HG03175 (cell line): Measurements from ENCODE around the gene SPTLC1.

Source experiments
- ATAC-seq: cut with Tn5 transposase; IDR thresholded peaks from one replicate; pipeline ENCODE4 v1.9.1; 2021; ENCODE audit warnings: mild to moderate bottlenecking, moderate library complexity; ENCODE audit not compliant: unreplicated experiment

Gene SPTLC1

DNA sequence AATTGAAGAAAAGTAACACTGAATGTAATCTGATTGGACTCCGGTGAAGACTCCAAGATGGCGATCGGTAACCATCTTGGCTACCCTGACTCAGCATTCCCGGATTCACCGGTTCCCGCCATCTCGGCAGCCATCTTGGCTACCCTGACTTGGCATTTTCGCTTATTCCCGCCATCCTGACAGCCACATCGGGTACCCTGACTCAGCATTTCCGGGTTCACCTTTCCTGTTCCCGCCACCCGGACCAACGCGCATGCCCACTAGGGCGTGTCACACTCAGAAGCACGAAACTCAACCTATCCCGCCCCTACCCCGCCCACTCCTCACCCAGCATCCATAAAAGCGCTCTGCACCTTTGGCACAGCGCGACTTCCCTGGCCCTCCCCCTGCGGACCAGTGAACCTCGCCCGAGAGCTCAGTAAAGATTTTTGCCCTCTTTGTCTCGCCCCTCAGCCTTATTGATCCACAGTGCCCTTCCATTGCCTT, 17.2 kb downstream of the SPTLC1 start:
- ATAC-seq, result no peak

DNA sequence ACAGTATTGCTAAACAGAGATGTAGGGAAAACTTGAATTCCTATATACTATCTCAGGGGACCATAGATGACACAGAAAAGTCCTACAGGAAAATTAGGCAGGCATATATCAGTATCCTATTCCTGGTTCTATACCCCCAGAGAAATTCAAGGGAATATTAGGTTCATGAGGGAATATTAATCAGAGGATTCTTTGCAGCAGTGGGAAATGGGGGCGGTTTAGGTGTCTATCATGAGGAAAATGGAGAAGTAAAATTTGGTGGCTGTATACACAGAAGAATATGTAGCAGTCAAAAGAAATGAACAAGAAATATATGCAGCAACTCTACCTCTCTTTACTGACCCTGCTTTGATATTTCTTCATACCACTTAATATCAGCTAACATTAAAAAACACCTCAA, 20.0 kb downstream of the SPTLC1 start:
- ATAC-seq, result no peak

DNA sequence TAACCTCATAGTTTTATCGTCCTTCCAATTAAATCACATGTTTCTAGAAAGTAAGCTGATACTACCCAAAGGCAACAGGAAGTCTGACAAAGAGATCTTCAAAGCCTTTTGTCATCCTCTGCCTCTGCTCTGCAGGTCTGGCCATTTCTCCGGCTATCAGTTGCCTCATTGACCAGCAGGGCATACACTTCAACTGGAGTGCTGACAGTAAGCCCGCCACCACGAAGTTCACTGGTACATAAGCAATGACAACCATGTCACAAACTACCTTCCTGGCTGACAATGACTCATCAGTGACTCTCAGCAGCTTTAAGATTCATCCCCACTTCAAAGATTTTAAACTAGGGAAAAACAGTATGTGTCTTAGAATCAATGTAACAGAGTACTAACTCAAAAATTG, 20.6 kb downstream of the SPTLC1 start:
- no peak for ATAC-seq

DNA sequence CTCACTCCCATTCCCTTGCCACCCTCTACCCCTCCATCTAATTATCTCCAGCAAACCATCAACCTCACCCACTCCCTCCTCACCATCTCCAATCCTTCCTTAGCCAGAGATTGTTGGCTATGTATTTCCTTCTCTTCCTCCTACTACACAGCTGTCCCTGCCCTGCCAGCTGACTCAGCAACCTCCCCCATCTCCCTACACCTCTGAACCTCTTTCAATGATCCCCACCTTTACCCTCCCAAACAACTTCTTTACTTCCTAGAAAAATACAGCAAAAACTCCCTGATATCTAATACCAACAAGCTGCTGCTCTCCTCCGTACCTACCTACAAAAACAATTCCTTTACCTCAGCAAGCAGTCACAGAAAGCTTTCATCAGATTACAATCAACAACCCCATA, 37.3 kb downstream of the SPTLC1 start:
- ATAC-seq, result no peak

DNA sequence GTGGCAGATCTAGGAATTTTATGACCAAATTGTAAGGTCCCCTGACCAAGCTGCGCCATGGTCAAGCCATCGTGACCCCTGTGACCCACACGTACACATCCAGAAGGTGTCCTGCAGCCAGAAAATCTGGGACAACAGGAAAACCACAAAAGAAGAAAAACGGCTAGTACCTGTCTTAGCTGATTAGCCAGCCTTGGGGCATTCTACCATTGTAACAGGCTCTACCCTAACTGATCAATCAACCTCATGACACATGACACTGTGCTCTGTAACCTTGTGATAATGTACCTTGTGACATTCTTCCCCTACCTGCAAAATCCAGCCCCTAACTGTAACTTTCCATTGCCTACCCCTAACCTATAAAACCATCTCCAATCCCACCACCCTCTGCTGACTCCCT, 43.6 kb downstream of the SPTLC1 start:
- no peak for ATAC-seq

DNA sequence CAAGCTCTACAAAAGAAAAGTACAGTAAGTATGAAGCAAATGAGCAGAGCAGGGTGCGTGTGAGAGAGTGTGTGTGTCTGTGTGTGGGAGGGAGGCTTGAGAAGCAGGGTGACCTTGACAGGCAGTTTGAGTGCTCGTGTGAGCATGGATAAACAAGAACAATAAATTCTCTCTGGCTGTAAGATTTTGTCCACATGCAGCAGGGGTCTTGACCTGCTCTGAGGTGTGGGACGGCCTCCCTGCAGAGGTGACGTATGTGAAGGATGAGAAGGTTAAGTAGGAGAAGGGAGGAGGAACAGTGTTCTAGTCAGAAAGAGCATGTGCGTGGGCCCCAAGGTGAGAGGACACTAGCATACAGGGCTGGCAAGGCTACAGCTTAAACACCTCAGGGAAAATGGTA, 49.0 kb downstream of the SPTLC1 start:
- no peak for ATAC-seq

DNA sequence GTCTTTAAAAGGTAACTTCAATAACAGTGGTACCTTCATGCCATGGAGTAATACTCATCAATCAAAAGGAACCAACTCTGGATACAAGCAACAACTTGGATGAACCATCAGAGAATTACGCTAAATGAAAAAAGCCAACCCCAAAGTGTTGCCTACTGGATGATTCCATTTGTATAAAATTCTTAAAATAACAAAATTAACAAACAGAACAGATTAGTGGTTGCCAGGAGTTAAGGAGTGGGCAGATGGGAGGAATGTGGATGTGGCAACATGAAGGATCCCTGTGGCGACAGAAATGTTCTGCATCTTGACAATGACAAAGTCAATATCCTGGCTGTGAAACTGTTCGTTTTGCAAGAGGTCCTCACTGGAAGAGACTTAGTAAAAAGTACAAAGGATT, 50.5 kb downstream of the SPTLC1 start:
- no peak for ATAC-seq

DNA sequence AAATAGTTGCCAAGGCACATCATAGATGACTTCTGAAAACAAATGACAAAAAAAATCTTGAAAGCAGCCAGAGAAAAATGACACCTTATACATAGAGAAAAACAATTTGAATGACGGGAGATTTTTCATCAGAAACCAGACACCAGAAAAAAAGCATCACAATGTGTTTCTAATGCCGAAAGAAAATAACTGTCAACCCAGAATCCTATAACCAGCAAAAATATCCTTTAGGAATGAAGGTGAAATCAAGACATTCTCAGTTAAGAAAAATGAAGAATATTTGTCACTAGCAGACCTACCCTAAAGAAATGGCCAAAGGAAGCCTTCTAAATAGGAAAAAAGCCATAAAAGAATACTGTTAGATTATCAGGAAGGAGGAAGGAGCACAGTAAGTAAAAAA, 54.0 kb downstream of the SPTLC1 start:
- ATAC-seq, result no peak

DNA sequence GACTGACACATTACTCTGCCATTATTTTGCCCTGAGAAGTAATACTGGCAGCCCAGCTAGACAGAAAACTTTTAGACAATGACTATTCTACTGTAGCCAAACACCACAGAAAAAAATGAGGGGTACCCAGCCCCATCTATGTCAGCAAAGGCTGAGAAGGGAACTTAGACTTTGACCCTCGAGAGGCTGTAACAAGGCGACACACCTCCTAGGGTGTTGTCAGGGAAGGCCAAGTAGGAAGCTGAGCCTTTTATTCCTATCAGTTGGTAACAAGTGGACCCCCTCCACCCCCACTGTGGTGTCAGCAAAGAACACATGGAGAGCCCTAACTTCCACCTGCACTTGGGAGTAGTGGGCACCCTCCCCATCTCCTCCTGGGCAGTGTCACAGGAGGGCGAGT, 55.6 kb downstream of the SPTLC1 start:
- no peak for ATAC-seq

DNA sequence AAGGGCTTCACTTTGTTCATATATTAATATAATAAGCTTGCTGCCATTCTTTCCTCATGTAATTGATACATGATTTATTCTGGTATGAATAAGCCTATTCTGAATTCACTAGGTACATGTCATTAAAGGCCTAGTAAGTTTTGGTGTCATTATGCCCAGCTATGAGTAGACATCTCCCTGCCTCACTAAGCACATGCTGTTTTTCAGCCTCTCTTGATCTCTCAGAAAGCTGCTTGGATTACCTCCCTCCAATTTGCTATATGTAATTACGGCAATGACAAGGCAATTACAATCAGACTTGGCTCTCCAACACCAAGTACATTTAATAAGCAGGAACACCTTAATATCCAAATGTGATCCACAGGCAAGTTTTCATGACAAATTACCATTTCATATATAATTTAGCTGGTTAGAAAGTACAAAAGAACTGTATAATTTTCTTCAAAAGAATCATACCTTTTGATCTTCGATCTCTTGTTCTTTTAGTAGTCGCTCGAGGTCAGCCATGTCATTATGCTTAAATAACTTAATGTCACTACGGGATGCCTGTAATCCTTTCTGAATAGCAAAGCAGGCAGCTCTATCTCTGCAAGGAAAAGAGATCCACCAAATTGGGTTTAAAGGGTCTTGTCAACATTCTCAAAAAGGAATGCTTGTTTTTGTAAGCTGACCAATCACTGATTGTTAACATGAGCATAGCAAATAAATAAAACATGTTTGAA, 56.3 kb downstream of the SPTLC1 start:
- ATAC-seq, result no peak

DNA sequence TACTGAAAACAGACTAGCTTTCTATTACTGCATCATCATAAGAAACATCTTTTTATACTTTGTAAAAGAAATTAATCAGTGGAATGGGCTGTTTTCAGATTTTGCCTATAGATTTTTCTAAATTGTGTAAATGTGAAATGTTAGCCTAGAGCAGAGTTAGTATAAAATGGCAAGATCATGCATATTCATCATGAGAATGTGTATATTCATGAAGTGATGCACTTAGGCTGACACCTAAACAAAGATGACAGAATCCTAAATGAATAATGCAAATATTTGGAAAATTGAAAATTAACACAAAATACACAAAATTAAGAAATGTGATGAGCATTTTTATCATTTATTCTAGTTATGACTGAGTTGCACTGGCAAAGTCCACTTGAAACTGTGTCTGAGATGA, 57.2 kb downstream of the SPTLC1 start:
- ATAC-seq, result no peak

DNA sequence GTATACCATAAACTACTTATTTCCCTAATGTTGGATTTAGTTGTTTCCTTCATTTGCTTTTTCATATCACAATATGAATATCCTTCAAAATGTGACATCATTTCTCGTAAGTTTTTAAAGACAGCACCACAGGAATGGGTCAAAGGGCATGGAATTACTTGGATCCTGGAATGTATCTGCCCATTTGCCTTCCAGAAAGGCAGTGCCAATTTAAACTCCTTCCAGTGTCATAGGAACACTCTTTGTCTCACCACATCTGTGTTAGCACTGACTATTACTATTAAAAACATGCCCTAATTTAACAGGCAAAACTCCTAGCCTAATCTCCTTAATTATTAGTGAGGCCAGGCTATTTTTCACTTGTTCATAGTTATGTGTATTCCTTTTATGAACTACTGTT, 58.0 kb downstream of the SPTLC1 start:
- no peak for ATAC-seq

DNA sequence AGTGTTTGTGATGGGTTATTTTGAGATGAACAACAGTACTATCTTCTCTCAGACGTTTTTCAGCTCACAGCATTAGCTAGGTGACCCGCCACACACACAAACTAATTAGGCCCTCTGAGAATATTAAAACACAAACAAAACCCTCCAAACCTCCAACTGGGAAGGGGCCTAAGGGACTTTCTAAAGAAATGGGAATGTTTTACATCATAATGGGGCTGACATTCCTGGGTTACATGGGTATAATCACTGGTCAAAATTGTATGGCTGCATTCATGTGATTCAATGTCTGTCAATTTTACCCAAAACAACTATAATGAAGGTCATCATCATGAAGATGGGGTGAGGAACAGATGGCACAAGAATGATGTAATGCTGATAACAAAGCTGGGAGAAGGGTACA, 59.6 kb downstream of the SPTLC1 start:
- ATAC-seq, result no peak

DNA sequence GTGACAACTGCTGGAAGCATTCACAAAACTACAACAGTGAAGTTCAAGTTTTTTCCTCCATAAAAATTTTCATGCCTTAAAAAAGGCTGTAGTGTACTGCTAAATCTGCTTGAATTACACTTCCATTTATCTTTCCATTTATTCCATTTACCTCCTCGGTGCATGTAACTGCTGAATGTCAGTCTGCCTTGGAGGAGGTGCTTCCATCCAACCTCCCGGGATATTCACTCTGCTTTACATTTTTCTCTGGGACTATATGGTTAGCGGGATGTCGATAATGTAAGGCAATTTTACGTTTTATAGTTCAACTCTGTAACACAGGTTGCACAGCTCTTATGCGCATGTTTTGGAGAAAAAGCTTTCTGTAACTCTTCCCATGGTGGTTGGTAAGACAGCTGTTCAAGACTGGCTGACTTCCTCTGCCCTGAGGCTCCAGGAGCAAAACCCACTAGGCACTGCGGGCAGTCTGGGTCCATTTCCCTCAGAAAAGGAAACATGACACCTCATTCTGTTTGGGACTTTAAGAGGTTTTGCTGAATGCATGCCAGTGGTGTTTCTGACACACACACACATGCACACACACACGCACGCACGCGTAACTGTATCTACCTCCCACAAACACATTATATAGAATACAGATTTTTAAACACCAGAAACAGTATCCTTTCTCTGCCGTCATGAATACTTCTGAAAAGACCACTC, 66.1 kb downstream of the SPTLC1 start:
- ATAC-seq, result no peak

DNA sequence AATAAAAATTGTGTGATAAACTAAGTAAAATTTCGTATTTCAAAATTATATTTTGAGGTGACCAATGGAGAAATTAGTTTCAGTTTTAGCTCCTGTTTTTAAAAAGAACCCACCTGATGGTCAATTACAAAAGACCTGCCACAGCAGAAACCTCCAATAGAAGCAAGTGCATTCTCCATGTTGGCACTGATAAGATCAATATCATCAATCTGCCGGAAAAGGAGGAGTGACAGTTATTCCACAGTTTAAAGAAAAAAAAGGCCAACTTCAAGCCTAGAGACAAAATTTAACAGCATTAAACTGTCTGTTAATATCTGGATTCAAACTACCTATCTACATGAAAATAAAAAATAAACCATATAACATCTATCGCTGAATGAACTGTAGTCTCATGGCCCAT, 67.7 kb downstream of the SPTLC1 start:
- ATAC-seq, result no peak

DNA sequence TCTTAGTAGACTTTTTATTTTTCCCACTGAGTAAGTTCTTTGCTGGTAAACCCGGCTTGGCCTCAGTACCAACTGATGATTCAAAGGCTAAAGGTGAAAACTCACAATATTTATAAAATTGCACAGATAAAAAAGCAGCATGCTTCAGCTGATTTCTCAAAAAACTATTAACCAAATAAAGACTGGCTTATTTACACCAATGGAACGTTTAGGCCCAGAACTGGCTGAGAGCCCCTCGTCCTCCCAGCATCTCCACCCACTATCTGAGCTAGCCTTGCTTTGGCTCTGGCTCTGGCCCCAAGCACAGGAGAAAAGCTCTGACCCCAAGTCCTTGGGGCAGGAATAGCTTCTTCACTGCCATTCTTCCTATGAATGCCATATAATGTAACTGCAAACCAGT, 68.5 kb downstream of the SPTLC1 start:
- ATAC-seq, result no peak

DNA sequence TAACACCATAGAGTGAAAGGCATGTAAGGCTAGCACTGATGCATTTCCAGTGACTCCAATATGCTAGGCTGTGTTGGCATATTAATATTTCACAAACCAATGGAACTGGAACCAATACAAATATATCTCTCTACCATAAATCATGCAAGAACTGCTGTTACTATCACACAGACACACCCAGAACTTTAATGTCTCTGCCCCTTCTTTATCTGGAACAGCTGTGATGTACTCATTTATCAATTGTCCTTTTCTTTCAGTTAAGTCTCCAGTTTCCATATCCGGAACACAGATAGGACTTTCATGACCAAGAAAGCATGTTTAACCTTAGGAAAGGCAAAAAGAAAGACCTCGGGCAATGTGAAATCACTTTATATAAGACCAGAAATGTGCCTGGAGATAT, 70.3 kb downstream of the SPTLC1 start:
- no peak for ATAC-seq

DNA sequence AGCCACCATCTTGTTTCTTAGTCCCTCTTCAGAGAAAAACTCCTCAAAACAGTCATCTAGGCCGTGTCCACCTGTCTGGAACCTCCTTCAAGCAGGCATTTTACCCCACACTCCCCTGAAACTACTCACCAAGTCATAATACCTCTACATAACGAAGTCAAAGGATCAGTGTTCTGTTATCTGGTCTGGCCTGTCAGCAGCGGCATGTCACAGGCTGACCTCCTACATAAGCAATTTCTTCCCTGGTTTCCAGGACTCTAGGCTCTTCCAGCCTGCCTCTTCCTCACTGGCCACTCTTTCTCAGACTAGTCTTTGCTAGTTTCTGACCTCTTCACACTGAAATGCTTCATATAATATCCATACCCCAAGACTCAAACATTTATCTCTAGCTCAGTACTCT, 72.2 kb downstream of the SPTLC1 start:
- ATAC-seq, result no peak

DNA sequence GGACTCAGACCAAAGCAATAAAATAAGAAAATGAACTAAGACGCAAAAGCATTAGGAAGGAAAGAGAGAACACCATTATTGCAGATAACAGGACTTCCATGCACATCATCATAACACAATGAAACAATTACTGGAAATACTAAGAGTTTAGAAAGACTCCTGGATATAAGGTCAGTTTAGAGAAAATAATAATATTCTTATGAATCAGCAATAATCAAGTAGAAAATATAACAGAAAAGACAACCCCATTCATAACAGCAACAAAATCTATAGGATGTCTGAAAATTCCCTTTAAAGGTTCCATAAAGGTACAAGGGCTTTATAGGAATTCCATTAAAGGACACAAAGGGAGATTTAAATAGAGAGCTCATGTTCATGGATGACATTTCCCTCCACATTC, 73.0 kb downstream of the SPTLC1 start:
- no peak for ATAC-seq

DNA sequence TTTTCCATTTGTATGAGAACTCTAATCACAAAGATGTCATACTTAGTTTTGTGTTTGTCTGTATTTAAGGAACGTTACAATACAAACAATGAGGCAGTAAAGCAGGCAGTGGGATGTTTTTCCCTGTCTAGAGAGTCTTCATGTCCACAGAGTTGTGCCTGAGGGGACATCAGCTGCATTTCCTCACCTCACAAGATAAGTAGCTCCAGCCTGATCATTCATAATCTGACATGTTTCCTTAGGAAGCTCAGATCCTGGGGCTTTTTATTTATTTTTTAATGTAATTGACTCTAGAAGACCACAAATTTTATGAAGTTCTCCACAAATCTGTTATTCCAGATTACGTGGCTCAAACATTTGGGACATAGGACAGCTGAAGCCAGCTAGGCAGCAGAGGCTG, 78.5 kb downstream of the SPTLC1 start:
- ATAC-seq, result no peak

DNA sequence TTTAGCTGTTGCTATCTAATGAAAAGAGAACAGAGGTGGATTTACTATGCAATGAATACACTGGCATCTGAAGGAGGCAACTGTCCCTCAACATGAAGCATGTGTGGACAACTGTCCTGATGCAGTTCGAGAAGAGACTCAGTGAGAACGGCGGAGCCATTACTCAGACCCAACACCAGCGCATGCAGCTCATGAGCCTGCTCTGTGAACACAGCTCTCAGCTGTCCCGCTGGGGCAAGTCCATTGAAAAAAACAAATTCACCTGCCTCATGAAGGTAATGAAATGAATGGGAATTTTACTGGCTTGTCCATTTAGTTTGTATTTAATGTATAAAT, 78.8 kb downstream of the SPTLC1 start:
- no peak for ATAC-seq

DNA sequence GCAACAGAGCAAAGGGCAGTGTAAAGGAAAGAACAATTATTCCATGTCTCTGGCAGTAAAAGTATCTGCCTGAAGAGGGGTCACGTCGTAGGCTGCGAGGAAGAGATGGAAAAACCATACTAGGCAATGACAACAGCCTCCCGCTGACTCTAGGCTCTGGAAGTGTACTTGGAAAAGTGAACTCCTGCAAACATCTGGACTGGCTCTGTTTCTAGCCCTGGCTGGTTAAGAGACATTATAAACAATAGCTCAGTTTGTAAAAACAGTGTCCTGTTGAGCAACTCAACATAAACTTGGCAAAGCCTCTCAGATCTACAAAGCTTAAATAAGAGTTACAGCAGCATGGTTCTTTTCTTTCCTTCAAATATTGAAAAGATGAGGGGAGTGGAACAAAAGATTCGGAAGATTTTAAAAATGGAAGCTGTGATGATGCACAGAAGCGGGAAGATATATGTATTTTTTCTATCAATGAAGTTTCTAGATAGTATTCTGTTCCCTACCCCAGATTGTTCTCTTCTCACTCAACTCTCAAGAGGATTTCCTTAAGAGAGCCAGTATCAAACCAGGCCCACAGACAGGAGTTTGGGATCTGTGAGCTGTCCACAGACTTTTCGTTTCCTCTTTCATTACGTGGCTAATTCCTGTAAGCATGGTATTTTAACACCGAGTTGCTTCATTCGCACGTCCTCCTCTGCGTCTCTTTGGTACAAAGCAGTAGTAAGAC, 79.4 kb downstream of the SPTLC1 start:
- no peak for ATAC-seq
